ENCODE measurements around the gene MROH7. TPM values are rescaled to one million over a fixed set of nuclear protein-coding genes. Genes with fewer than 3 reads are reported as not detected.
"Not testable (repeated sequence)": the region's sequence is repeated elsewhere in the genome, so short reads cannot be mapped to it uniquely, and the experiment has no call there.

Gene MROH7
- total and polyA plus RNA-seq, 9 of the 15 experiments (the other 6 are each of a cell fraction or from before 2014, with no cell fraction given) = not detected

- TF ChIP-seq ZFX (CRISPR knock-in tag; IDR thresholded peaks at IDR 0.05) (peak; percentile 40; the same call in 1 of the 2 replicates), GATA2 (CRISPR knock-in tag; IDR thresholded peaks at IDR 0.05) (peak; percentile 62), ARNT (IDR thresholded peaks at IDR 0.05) (peak; percentile 24 to 50; a peak in 1 of 4 replicates), ARID1B (IDR thresholded peaks at IDR 0.05) (peak; percentile 78), PTTG1 (tag; IDR thresholded peaks at IDR 0.05; ENCODE audit: low read depth) (peak; percentile 40; the same call in 1 of the 2 replicates), MTA2 (IDR thresholded peaks at IDR 0.05; ENCODE audit: low read depth) (peak; percentile 28; the same call in 1 of the 2 replicates), ZNF740 (tag; IDR thresholded peaks at IDR 0.05) (peak in 1 of 2 experiments; percentile 80; a peak in 2 of 4 replicates), LEF1 (IDR thresholded peaks at IDR 0.05) (peak; percentile 74), ZBTB11 (CRISPR knock-in tag; IDR thresholded peaks at IDR 0.05) (0 out of 6 replicates have a peak, but pooled peaks of 1 of the 3 experiments have one; percentile 12), ZFP91 (CRISPR knock-in tag; IDR thresholded peaks at IDR 0.05) (peak; percentile 65; the same call in 1 of the 2 replicates), SMARCA4 (IDR thresholded peaks at IDR 0.05) (peak; percentile 76; the same call in 1 of the 2 replicates), CBFA2T2 (conservative IDR thresholded peaks at IDR 0.05) (peak; percentile 55), ZNF766 (CRISPR knock-in tag; conservative IDR thresholded peaks at IDR 0.05) (0 out of 2 replicates have a peak, but pooled peaks have one; percentile 13), TSHZ1 (CRISPR knock-in tag; IDR thresholded peaks at IDR 0.05) (peak; percentile 39; the same call in 1 of the 2 replicates)
- not testable (repeated sequence) for TF ChIP-seq ZNF740 (CRISPR knock-in tag; IDR thresholded peaks at IDR 0.05)
These were observed 4.8 kb upstream of the MROH7 start (continued) for GRCh38 chr1:54636461-54637446.
